NOMO-1 treated with DMSO at 0.1 percent for 48 hours (cell line): ENCODE measurements around the gene IGSF8.
A peak's percentile ranks its signal among the peaks of the same experiment; 100 is the strongest.
"Not testable (repeated sequence)": the region's sequence is repeated elsewhere in the genome, so short reads cannot be mapped to it uniquely, and the experiment has no call there.

Experiments used
- DNase-seq: peaks from one replicate; lab custom pipeline; 2025; ENCODE audit not compliant: unreplicated experiment; lab: John Stamatoyannopoulos, UW

Gene IGSF8

GRCh38 chr1:160127381-160127780, 29.0 kb upstream of the IGSF8 start:
- no peak for DNase-seq

GRCh38 chr1:160126342-160126741, 27.9 kb upstream of the IGSF8 start:
- not testable (repeated sequence) for DNase-seq

- no peak for DNase-seq
These were observed 27.3 kb upstream of the IGSF8 start for GRCh38 chr1:160125746-160126145.

GRCh38 chr1:160124705-160125478, 26.5 kb upstream of the IGSF8 start:
- no peak for DNase-seq

- no peak for DNase-seq
These were observed 25.3 kb upstream of the IGSF8 start for GRCh38 chr1:160123726-160124125.

GRCh38 chr1:160122978-160123495, 24.6 kb upstream of the IGSF8 start:
- no peak for DNase-seq

GRCh38 chr1:160121388-160121787, 23.0 kb upstream of the IGSF8 start:
- no peak for DNase-seq

GRCh38 chr1:160120797-160121196, 22.4 kb upstream of the IGSF8 start:
- DNase-seq, result no peak

- no peak for DNase-seq
These were observed 20.5 kb upstream of the IGSF8 start for GRCh38 chr1:160118928-160119327.

GRCh38 chr1:160117709-160118183, 19.3 kb upstream of the IGSF8 start:
- no peak for DNase-seq

GRCh38 chr1:160117300-160117699, 18.9 kb upstream of the IGSF8 start:
- DNase-seq, result no peak

GRCh38 chr1:160116283-160117147, 18.1 kb upstream of the IGSF8 start:
- no peak for DNase-seq

GRCh38 chr1:160115545-160116282, 17.3 kb upstream of the IGSF8 start, which contains the start of gene ATP1A2:
Gene ATP1A2, plus strand, starts transcription at chr1:160115759. Its CDS starts 103 bp downstream, at chr1:160115862.
- no peak for DNase-seq

GRCh38 chr1:160114085-160114484, 15.7 kb upstream of the IGSF8 start:
- no peak for DNase-seq

- DNase-seq, result no peak
These were observed 15.0 kb upstream of the IGSF8 start for GRCh38 chr1:160113407-160113806.

GRCh38 chr1:160112357-160112756, 13.9 kb upstream of the IGSF8 start:
- no peak for DNase-seq

- DNase-seq, result not testable (repeated sequence)
These were observed 13.0 kb upstream of the IGSF8 start for GRCh38 chr1:160111462-160111861.

GRCh38 chr1:160109686-160110085, 11.3 kb upstream of the IGSF8 start:
- DNase-seq, result no peak

GRCh38 chr1:160108888-160109662, 10.7 kb upstream of the IGSF8 start:
- peak; percentile 25 for DNase-seq

GRCh38 chr1:160107512-160107911, 9.1 kb upstream of the IGSF8 start:
- no peak for DNase-seq
